NCI-H524 (cell line): ENCODE measurements around the gene NPC1L1.
A peak's percentile ranks its signal among the peaks of the same experiment; 100 is the strongest.
"Not testable (repeated sequence)": the region's sequence is repeated elsewhere in the genome, so short reads cannot be mapped to it uniquely, and the experiment has no call there.

Source experiments
- DNase-seq, 2 experiments: peaks; one replicate each; lab custom pipeline; 2025; lab: John Stamatoyannopoulos, UW

Gene NPC1L1

DNA sequence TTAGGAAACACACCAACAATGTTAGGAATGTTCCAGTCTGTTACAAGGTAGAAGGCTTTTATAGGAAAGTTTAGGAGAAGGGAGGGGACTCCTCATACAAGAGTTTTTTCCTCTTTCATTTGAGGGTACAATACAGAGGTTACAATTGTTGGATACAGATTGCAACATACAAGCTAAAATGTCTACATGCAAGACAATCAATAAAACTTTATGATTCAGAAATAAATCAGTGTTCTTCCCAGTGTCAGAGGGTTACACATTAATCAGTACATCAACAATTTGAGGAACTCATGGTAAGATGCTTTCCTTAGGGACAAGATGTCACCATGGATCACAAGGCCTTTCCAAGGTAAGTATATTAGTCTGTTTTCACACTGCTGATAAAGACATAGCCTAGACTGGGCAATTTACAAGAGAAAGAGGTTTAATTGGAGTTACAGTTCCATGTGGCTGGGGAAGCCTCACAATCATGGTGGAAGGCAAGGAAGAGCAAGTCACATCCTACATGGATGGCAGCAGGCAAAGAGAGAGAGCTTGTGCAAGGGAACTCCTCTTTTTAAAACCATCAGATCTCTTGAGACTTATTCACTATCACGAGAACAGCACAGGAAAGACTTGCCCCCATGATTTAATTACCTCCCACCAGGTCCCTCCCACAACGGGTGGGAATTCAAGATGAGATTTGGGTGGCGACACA lies 34.4 kb downstream of the NPC1L1 start:
- not testable (repeated sequence) for DNase-seq

DNA sequence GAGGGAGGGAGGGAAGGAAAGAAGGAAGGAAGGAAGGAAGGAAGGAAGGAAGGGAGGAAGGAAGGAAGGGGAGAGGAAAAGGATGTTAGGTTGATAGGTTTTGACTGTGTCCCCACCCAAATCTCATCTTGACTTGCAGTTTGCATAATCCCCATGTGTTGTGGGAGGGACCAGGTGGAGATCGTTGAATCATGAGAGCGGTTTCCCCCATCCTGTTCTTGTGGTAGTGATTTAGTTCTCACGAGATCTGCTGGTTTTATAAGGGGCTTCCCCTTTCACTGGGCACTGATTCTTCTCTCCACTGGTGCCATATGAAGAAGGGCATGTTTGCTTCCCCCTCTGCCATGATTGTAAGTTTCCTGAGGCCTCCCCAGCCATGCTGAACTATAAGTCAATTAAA lies 35.5 kb downstream of the NPC1L1 start:
- no peak for DNase-seq

DNA sequence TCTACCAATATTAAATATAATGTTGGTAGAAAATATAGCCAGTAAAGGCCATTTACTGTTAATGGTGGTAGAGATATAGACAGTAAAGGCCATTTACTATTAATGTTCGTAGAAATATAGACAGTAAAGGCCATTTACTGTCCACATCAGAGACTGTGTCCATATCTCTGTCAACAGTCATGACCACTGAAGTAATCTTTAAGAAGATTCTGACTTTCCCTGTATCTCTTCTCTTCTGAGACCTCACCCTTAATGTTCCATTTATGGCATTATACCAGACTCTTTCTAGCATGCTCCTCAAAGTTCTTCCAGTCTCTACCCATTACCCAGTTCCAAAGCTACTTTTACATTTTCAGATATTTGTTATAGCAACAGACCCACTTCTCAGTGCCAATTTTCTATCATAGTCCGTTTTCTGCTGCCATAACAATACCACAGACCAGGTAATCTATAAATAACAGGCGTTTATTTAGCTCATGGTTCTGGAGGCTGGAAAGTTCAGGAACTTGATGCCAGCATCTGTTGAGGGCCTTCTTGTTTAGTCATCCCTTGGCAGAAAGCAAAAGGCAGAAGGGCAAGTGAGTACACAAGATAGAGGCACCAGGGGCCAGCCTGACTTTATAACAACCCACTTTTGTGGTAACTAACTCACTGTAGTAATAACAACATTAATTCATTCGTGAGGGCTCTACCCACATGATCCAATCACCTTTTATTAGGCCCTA lies 42.7 kb downstream of the NPC1L1 start:
- DNase-seq, result no peak

DNA sequence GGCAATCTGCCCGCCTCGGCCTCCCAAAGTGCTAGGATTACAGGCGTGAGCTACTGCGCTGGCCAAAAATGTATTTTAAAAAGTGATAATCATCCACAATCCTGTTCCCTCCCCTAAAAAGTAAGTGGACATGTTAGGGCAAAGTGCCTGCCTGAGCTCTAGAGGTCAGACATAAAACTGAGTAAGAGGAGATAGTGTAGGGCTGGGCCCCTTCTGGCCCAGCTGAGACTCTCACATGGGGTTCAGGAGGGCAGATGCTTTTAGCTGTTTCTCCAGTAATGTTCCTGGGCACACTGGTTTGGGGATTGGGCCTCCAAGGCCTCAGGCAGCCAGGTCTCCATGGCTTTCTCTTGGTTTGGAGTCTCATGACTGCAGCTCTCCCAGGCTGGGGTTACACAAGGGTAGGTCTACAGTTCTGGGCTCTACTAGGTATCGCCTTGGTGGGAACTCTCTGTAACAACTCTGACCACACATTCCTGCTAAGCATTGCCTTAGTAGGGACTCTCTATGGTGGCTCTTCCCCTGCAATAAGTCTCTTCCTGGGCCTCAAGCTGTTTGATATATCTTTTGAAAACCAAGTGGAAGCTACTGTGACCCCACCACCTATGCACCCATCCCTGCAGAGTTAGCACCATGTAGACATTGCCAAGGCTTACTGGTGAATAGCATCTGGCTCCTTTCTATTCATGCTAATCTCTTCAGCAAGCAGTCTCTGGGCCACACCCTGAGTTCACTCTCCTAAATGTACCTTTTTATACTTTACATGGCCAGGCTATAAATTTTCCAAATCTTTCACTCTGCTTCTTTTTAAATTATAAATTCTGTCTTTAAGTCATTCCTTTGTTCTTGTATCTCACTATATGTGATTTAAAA lies 43.7 kb downstream of the NPC1L1 start:
- DNase-seq, result no peak

DNA sequence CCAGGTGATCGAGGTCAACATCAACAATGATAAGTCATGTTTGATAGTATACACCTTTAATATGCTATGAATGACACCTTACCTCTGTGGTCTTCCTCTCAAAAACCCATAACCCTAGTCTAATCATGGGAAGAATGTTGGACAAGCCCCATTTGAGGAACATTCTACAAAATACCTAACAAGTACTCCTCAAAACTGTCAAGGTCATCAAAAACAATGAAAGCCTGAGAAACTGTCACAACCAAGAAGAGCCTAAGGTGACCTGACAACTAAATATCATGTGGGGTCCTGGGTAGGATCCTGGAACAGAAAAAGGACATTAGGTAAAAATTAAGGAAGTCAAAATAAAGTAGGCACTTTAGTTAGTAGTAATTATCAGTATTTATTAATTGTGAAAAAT lies 44.7 kb downstream of the NPC1L1 start:
- DNase-seq, result no peak

DNA sequence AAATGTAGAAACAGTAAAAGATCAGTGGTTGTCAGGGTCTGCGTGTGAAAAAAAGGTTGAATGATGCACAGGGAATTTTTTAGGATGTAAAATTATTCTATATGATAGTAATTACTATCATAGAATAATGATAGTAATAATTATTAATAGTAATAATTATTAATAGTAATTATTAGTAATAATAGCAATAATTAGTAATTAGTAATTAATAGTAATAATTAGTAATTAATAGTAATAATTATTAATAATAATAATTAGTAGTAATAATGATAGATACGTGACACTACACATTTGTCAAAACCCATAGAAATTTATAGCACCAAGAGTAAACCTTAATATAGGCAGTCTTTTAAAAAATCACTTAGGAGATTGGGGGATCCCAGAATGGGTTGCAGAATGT lies 46.2 kb downstream of the NPC1L1 start:
- DNase-seq, result no peak

DNA sequence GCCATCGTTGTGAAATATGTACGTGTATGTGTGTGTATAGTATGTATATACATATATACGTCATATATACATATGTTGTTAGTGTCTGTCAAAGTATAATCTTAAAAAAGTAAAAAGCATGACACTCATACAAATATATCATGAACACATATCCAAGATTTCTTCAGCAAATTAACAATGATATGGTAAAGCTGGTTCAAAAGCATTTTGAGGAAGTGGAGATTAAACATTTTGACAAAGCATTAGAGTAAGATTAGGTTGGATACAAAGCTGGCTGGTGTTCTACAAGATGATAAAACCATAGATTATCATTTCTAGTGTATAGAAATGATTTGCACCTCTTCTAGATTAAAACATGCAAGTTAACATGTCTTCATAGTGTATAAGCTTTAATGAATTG lies 49.9 kb downstream of the NPC1L1 start:
- DNase-seq, result no peak

DNA sequence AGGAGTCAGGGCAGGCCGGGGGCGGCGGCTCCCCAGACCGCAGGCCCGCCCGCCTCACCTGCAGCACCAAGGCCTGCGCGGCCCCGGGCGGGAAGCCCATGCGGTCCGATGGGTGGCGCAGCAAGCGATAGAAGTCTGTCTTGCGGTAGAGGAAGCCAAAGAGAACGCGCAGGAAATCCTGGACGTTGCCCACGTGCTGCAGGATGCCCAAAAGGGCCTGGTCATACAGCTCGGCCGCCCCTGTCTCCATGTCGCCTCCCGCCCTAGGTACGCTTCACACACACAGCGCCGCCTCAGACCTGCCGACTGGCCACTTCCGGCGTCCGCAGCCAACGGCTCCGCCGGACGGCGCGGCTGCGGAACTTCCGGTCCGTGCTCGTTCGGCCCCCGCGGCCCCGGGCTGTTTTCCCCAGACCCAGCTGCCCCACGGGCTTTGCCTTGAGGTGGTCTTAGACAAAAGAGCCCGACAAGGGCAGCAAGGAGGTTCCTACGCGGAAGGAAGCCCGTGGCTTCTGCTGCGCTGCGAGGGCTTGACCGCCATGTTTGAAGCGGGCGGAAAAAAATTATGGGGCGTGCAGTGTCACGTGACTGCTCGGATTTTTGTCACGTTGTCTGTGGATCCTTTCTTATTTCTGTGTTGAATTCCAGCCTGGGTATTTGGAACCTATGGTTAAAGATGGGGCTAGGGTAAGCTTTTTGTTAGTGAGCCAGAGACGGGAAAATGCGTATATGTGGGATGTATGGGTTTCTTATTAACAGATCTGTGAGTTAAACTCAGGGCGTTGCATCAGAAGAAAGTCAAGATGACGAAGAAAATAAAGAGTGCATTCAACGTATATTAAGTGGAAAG lies 50.6 kb downstream of the NPC1L1 start, which contains the start of gene NUDCD3:
Gene NUDCD3, minus strand, starts transcription at position 308 of the 850 bp plus-strand sequence. Its CDS starts 58 bp downstream, at position 250.
- DNase-seq, result peak; percentile 79 to 85

DNA sequence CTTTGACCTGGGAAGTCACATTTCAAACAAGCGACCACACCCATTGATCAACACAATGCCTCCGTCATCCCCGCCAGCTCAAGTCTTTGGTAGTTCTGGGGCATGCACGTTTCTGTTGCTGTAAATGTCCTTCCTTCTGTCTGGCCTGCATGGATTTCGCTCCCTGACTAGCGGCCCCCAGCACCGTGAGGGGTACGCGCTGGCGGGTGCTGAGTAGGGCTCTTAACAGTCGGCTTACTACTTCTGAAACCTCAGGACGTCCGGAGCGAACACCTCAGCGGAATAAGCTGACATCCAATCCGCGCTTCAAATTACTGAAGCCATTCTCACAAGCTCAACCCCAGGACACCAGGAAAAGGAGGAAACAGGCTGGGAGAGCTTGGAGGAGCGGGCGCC lies 51.2 kb downstream of the NPC1L1 start:
- no peak for DNase-seq

DNA sequence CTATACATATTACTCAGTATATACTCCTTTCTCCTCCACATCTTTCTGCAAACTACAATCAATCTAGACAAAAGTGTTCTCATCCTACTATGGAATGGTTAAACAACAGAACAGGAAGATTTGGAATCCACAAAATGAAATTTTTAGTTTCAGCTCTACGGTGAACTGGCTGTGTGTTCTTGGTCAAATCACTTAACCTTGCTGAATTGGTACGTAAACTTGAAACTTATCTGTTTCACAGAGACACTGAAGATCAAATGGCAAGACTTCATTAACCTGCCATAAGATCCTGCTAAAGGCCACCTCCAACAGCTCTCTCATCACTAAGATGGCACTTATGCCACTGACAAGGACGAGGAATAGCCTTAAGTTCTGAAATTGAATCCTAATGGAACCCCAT lies 52.2 kb downstream of the NPC1L1 start:
- no peak for DNase-seq

DNA sequence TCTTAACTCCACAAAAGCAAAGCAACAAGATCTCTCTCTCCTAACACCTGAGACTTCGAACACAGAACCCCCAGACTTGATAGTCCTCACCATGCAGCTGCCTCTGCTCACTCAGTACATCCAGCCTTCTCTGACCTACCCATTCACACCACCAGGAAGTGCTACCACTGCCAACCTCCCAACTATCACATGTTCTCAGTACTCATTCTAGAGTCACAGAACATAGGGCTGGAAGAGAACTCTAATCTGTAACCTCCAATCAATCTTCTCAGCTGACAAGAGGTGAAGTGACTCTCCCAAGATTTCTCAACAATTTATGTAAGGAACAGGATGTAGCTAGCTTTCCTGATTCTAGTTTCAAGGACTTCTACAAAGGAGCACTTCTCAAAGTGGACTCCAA lies 54.4 kb downstream of the NPC1L1 start:
- no peak for DNase-seq

DNA sequence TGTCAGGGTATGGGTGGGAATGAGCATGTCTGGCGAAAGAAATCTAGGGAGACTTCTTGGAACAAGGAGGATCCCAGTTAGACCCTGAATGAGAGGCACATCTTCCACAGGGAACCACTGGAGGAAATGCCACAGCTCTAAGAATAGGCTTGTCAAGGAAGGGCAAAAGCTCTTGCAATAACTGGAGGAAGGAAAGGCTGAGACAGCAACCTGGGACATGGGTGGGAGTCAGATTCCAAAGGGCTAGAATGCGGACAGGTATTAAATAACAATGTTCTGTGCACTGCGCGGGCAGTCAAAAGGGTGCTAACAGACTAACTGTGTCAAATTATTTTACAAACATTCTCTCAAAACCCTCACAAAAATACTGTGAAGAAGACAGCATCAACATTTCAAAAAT lies 55.1 kb downstream of the NPC1L1 start:
- no peak for DNase-seq

DNA sequence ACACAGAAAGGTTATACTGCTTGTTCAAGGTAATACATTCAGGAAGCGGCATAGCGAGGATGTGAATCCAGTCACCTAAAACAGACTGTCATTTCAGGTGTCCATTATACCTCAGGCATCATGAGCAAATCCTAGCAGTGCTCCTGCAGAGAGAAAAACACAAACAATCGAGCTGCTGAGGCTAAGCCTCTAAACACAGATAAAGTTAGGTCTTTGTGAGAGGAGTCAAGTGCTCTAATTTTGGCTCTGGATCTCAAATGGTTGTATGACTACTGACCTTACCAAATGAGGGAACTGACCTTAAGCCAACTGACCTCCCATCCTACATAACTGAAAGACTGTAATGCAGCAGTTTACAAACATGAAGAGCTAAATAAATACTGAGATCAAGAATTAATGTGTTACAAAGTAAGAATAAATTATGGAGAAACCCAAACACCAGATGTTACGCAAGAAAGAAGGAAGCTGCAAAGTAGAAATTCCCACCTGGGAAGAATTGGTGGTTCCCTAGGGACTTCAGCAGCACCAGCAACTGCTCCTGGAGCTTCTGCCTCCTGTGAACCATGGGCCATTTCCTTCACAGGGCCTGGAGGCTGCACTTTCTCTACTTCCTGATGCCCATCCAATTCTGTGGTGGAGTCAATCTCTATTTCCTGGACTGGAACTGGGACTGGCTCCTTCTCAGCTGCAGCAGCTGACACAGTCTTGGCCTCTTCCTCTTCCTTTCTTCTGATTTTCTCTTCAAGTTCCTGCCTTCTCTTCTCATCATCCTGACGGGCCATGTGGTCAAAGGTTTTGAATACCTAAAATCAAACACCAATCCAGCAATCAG lies 56.4 kb downstream of the NPC1L1 start:
- no peak for DNase-seq

DNA sequence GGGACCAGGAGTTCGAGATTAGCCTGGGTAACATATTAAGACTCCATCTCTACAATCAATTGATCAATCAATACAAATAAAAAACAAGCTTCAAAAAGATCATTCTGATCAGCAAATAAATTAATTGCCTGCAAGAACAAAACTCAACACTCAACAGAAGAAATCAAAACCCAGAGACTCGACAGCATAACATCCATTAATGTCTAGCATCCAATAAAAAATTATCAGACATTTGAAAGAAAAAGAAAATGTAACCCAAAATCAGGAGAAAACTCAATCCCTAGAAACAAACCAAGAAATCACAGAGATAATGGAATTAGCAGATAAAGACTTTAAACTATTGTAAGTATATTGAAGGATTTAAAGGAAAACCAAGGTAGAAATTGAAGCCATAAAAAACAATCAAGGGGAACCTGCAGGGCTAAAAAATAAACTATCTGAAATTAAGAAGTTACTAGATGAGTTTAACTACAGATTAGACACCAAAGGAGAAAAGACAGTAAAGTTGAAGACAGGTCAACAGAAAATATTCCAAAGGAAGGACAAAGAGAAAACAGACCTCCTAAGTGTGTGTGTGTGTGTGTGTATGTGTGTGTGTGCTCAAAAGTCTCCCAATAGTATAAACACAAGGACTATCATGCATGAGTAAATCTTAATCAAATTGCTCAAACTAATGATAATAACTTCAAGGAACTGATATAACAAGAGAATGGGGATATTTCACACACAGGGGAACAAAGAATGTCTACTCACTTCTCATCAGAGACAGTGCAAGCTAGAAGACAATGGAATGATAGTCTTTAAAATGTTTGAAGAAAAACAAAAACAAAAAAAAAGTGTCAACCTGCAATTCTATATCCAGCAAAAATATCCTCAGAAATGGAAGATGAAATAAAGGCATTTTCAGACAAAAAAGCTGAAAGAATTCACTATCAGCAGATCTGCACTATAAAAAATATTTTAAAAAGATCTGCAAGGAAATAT lies 58.3 kb downstream of the NPC1L1 start:
- no peak for DNase-seq

DNA sequence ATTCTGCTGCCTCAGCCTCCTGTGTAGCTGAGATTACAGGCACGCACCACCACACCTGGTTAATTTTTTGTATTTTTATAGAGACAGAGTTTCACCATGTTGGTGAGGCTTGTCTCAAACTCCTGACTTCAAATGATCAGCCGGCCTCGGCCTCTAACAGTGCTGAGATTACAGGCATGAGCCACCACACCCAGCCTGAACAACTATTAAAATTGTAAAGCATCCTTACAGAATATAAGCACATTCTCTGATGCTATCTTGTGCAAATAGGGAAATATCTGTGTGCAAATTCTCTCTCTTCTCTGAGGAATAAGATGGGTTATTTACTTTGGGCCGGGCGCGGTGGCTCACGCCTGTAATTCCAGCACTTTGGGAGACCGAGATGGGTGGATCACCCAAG lies 63.2 kb downstream of the NPC1L1 start:
- no peak for DNase-seq

DNA sequence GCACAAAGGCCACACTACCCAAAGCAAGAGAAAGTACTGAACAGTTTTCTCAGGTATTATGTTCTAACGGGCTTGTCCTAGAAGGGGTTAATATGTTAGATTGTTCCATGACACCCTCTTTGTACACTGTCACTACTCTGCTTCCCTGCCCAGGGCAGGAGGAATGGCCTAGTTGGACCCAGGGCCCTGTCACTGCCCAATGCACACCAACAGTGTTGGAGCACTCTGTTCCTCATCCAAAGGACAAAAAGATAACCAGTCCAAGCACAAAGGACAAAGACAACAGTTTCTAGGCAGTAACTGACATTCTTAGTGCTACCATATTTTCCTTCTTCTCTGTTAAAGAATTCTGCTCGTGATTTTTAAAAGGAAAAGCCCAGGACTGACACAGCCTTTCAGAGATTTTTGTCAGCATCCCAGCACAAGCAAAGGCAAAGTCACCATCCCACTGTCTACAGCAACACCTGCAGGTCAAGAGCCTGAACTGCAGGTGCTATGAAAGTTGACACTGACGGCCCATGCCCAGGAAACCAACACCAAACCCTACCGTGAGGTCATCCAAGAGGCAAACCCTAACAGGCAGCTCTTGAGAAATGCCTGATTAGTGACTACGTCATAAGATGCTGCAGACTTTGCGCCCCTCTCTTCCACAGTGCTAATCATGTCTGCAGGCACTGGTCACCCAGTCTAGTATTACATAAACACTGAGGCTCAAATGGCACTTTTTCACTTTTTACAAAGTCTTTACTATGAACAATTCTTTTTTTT lies 63.9 kb downstream of the NPC1L1 start:
- DNase-seq, result peak; percentile 9 to 55

DNA sequence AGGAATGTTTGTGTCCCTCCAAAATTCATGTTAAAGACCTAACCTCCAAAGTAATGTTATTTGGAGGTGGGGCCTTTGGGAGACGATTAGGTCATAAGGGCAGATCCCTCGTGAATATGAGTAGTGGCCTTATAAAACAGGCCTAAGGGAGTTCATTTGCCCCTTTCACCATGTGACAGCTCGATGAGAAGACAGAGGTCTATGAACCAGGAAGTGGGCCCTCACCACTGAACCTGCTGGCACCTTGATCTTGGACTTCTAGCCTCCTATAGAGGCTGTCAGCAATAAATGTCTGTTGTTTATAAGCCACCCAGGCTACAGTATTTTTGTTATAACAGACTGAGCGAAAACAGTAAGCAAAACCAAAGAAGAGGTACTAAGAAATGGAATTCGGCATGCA lies 64.8 kb downstream of the NPC1L1 start:
- no peak for DNase-seq

DNA sequence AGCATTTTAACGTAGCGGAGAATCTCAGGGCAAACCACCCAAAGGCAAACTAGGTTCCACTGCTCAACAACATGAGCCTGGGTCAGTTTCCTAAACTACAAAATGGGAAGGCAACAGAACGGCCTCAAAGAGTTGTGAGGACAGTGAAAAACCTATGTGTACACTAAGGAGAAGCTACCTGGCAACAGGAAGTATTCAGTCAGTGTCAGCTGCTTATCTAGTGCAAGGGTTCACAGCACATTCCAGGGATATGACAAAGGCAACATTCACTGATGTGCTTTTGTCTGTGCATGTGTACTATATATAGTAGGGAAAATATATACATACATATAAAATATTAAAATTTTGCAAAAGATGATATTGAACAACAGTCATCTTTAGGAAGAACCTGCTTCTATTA lies 67.8 kb downstream of the NPC1L1 start:
- DNase-seq, result no peak

DNA sequence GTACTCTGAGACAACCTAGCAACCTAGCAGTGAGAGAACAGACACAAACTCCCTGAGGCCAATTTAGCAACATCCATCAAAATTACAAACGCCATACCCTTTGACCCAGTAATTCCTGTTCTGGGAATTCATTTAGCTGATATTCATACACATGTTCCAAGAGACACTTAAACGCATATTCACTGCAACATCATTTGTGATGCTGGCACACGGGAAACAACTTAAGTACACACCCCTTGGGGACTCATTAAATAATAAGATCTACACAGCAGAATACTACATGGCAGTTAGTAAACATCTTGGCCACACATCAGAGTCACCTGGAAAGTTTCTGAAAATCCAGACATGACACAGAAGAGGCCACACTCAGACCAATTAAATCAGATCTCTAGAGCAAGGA lies 68.3 kb downstream of the NPC1L1 start:
- no peak for DNase-seq
